Brain microvascular endothelial cell (primary cell): ENCODE data around the gene WDFY1.

ENCODE experiments used
- DNase-seq: peaks from one replicate; pipeline ENCODE4 v3.0.0-alpha.2; 2020
- H3K27ac ChIP-seq: fragments of 250-450 bp; sonication (Bioruptor Pico); 2 replicates; pipeline ENCODE4 v1.5.1; 2020; ENCODE audit warnings: mild to moderate bottlenecking, moderate library complexity
- H3K27me3 ChIP-seq: fragments of 250-450 bp; sonication (Bioruptor Pico); replicated peaks from 2 replicates; pipeline ENCODE4 v1.5.1; 2020; ENCODE audit warnings: mild to moderate bottlenecking
- H3K36me3 ChIP-seq: fragments of 250-450 bp; sonication (Bioruptor Pico); replicated peaks from 2 replicates; pipeline ENCODE4 v1.5.1; 2020; ENCODE audit warnings: mild to moderate bottlenecking
- H3K4me3 ChIP-seq: 2 replicates; pipeline ENCODE4 v1.5.1; 2011; ENCODE audit warnings: low read depth, mild to moderate bottlenecking, control low read depth, low read length, moderate library complexity
- in situ Hi-C: cut with HindIII; loops from 2 replicates; pipeline ENCODE4 v1.10.0; 2017; ENCODE audit warnings: low sequenced_read_pairs, low pct_ligation_motif_present
- TF ChIP-seq, protein P1 (sequence below): IDR thresholded peaks from 2 replicates; pipeline ENCODE4 v1.5.1; 2011; ENCODE audit warnings: low read depth, mild to moderate bottlenecking, moderate library complexity, low read length, control low read depth, inconsistent platforms; ENCODE audit errors: missing control alignments

WDFY1 gene

DNA sequence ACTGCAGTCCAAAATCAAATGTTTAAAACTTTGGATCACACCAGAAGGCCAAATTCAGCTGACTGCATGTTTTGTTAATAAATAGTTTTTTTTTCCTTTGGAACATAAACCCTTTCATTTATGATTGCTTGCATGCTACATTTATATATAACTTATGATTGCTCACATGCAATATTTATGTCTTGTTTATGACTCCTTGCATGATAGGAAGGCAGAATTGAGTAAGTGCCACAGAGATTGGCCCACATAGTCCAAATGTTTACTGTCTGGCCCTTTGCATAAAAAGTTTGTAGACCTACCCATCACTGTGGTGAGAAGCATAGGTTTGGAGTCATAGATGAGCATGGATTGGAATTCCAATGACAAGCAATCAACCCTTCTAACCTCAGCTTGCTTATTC, 30.8 kb downstream of the WDFY1 start:
- Histone ChIP-seq H3K27ac (no peak overlapping the region), H3K36me3 (peaks cover 10% of the 10 kb centered on the region), H3K4me3 (no peak overlapping the region), H3K27me3 (no peaks in the 10 kb centered on the region)
- no peak for DNase-seq
- TF ChIP-seq, protein P1, sequence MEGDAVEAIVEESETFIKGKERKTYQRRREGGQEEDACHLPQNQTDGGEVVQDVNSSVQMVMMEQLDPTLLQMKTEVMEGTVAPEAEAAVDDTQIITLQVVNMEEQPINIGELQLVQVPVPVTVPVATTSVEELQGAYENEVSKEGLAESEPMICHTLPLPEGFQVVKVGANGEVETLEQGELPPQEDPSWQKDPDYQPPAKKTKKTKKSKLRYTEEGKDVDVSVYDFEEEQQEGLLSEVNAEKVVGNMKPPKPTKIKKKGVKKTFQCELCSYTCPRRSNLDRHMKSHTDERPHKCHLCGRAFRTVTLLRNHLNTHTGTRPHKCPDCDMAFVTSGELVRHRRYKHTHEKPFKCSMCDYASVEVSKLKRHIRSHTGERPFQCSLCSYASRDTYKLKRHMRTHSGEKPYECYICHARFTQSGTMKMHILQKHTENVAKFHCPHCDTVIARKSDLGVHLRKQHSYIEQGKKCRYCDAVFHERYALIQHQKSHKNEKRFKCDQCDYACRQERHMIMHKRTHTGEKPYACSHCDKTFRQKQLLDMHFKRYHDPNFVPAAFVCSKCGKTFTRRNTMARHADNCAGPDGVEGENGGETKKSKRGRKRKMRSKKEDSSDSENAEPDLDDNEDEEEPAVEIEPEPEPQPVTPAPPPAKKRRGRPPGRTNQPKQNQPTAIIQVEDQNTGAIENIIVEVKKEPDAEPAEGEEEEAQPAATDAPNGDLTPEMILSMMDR, result no peak
- in situ Hi-C loops, result no loop called here

DNA sequence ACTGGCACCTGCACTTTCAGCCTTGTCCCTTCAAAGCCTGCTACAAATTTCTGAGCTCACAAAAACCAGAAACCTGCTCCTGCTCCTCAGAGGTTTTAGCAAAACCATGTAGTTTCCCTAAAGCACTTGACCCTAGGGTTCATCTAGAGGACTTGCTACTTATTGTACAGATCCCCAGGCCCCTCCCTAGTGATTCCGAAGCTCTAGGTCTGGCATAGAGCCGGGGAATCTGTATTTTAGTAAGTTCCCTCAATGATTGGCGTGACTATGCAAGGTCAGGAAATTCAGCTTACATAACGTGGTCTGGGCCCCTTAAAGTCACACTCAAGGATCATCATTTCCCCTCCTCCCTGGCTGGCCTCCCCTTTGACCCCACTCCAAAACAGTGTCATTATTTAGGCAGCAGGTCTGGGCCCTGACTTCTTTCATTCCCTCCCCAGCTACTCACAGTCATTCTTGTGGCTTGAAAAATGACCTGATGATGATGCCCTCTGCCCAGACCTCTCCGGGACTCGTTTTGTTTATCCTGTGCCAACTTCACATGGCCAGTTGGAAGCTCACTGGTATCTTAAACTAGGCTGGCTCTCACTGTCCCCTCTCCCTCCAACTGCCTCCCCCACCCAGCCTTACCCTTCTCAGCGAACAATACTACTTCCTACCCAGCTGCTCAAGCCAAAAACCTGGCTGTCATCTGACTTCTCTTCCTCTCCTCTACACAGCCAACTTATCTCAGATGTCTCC, 36.0 kb downstream of the WDFY1 start:
- no peak overlapping the region for H3K27ac ChIP-seq
- peaks cover 10% of the 10 kb centered on the region for H3K36me3 ChIP-seq
- in situ Hi-C loops, result no loop called here
- no peak for DNase-seq
- H3K27me3 ChIP-seq, result no peaks in the 10 kb centered on the region
- H3K4me3 ChIP-seq, result no peak overlapping the region
- TF ChIP-seq, protein P1, result no peak

DNA sequence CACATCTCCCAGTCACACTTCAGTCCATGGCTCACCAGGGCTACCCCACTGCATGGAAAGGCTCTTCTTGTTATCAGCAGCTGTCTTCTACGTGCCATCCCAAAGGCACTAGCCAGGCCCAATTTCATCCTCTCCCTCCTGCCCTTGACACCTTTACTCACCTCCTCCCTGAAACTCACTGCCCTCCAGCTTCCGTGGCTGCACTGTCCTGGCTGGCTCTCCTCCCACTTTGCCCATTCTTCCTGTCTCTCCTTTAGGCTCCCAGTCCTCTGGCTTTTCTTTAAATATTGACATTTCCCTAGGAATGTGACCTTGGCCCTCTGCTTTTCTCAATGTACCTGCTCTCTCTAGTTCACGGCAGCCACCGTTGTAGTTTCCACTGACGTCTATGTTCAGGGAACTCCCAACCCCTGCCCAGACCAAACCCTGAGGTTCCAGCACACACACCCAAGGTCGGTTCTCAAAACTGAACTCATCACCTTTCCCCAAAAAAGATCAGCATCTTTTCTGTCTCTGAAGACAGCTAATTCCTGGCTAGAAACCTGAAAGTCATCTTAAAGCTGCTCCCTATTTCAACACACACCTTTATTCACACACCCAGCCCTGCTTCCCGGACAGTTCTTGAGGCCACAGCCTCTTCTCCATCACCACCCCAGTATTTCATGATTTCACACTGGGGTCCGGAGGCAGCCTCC, 36.7 kb downstream of the WDFY1 start:
- H3K27me3 ChIP-seq, result no peaks in the 10 kb centered on the region
- DNase-seq, result no peak
- no peak overlapping the region for H3K27ac ChIP-seq
- no peak overlapping the region for H3K4me3 ChIP-seq
- TF ChIP-seq, protein P1, result no peak
- in situ Hi-C loops, result no loop called here
- peaks cover 10% of the 10 kb centered on the region for H3K36me3 ChIP-seq

GRCh38 chr2:223905996-223906395, 39.1 kb downstream of the WDFY1 start:
- H3K4me3 ChIP-seq, result no peak overlapping the region
- TF ChIP-seq, protein P1, result no peak
- DNase-seq, result no peak

DNA sequence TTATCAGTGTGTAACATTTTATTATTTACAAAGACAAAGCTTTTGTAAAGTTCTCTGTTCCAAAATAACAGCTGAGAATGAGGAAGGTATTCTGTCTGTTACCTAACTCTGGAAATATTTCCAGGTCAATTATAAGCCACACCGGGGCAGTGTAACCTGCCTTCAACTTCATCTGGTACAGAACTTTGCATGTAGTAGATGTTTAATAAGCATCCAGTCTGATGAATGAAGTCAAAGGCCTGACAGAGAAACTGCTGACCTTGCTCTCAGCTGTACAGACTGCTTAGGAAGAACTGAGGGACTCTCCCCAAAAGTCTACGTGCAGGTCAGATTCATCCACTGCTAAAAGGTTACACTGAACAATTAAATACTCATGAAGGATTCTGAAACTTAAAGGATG, 43.3 kb downstream of the WDFY1 start:
- TF ChIP-seq, protein P1, result no peak
- Histone ChIP-seq H3K4me3 (no peak overlapping the region), H3K27me3 (no peaks in the 10 kb centered on the region), H3K36me3 (peaks cover 15% of the 10 kb centered on the region), H3K27ac (no peak overlapping the region)
- no peak for DNase-seq
- in situ Hi-C loops, result no loop called here

More at GRCh38 chr2:223905996-223906395, 39.1 kb downstream of the WDFY1 start:
- peaks cover 4% of the 10 kb centered on the region for H3K36me3 ChIP-seq
- in situ Hi-C loops, result no loop called here
- H3K27me3 ChIP-seq, result no peaks in the 10 kb centered on the region
- H3K27ac ChIP-seq, result no peak overlapping the region
